Regular cardiac myocyte (primary cell): Measurements from ENCODE around the gene OR6C6. TPM values are rescaled to one million over a fixed set of nuclear protein-coding genes. Genes with fewer than 3 reads are reported as not detected.

Source experiments
- total RNA-seq: library from RNA; depleted of rRNA; stranded (reverse); fragments of >200 nt; gene quantifications from 2 replicates; pipeline ENCODE4 v1.2.3, GENCODE V29; 2014

The OR6C6 gene
- not detected in 2 replicates for total RNA-seq

GRCh38 chr12:55296469-55296868, at the start of gene OR6C6:
Gene OR6C6 (minus strand): TSS chr12:55296569. CDS start chr12:55295232, 1,337 bp downstream.

GRCh38 chr12:55330446-55330845, 34.1 kb upstream of the OR6C6 start, which contains the start of gene OR6C3:
Gene OR6C3 (plus strand): TSS chr12:55330746. CDS start chr12:55331701, 955 bp downstream.

GRCh38 chr12:55314043-55314442, 17.7 kb upstream of the OR6C6 start, which contains the start of gene OR6C1:
Gene OR6C1 (plus strand): TSS chr12:55314343. CDS start chr12:55320600, 6,257 bp downstream.

GRCh38 chr12:55244309-55244708, 52.1 kb downstream of the OR6C6 start, which contains the start of gene OR6C74:
Gene OR6C74 (plus strand): TSS chr12:55244609. CDS start chr12:55247288, 2,679 bp downstream.

Other genes starting within 250 kb of the OR6C6 start
- gene OR9K2, start 170.2 kb downstream of the OR6C6 start, total RNA-seq, result not detected in 2 replicates
- gene OR10A7, start 75.5 kb downstream of the OR6C6 start, total RNA-seq, result not detected in 2 replicates
- gene OR6C74, start 52.0 kb downstream of the OR6C6 start, total RNA-seq, result under 0.01 TPM in 1 of 2 replicates, not detected in the other
- gene OR6C1, start 17.8 kb upstream of the OR6C6 start, total RNA-seq, result not detected in 2 replicates
- not detected in 2 replicates for gene OR6C3, start 34.2 kb upstream of the OR6C6 start, total RNA-seq
- not detected in 2 replicates for gene OR6C75, start 66.4 kb upstream of the OR6C6 start, total RNA-seq
- not detected in 2 replicates for gene OR6C65, start 104.0 kb upstream of the OR6C6 start, total RNA-seq
- gene OR6C76, start 129.7 kb upstream of the OR6C6 start, total RNA-seq, result not detected in 2 replicates
- not detected in 2 replicates for gene OR6C2, start 147.5 kb upstream of the OR6C6 start, total RNA-seq
- not detected in 2 replicates for gene OR6C70, start 173.6 kb upstream of the OR6C6 start, total RNA-seq
- not detected in 2 replicates for gene OR6C68, start 195.8 kb upstream of the OR6C6 start, total RNA-seq